GM04504 (cell line): ENCODE results near the gene INPP1.
"Not testable (repeated sequence)": the region's sequence is repeated elsewhere in the genome, so short reads cannot be mapped to it uniquely, and the experiment has no call there.

Experiments used
- DNase-seq: peaks from one replicate; pipeline ENCODE4 v3.0.0-alpha.2; 2012; ENCODE audit warnings: low read depth

Gene INPP1, protein sequence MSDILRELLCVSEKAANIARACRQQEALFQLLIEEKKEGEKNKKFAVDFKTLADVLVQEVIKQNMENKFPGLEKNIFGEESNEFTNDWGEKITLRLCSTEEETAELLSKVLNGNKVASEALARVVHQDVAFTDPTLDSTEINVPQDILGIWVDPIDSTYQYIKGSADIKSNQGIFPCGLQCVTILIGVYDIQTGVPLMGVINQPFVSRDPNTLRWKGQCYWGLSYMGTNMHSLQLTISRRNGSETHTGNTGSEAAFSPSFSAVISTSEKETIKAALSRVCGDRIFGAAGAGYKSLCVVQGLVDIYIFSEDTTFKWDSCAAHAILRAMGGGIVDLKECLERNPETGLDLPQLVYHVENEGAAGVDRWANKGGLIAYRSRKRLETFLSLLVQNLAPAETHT

DNA sequence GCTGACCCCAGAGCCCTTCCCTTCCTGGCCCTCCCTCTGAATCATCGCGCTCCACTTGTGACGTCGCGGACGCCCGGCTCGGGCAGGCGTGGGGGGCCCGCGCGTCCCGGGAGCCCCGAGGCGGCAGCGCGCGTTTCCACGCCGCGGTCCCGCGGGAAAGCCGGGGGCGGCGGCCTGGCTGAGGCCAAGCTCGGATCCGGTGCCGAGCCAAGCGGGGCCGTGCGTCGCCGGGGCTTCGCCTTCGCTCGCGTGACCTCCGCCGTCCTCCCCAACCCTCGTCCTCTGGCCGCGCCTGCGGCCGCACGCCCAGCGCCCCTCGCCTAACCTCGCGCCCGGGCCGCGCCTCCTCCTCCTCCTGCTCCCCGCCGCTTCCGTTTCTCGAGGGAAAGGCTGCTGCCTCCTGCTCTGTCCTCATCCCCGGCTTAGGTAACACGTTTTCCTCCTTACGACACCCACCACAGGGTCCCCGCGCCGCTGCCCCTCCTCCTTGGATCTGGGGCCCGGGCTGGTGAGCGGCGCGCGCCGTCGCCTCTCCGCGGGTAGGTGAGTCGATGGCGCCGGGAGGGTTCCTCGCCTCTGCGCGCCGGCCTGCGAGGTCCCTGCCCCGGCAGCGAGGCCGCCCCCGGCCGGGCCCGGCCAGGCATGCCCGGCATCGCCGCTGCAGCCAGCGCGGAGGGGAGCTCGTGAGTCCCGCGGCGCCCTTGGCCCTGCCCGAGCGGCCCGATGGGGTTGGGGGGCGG, at the start of gene INPP1:
Gene INPP1, plus strand, starts transcription at position 54 of the 740 bp plus-strand sequence. CDS start 16,514 bp downstream, outside the sequence.
- DNase-seq = peak; percentile 27

DNA sequence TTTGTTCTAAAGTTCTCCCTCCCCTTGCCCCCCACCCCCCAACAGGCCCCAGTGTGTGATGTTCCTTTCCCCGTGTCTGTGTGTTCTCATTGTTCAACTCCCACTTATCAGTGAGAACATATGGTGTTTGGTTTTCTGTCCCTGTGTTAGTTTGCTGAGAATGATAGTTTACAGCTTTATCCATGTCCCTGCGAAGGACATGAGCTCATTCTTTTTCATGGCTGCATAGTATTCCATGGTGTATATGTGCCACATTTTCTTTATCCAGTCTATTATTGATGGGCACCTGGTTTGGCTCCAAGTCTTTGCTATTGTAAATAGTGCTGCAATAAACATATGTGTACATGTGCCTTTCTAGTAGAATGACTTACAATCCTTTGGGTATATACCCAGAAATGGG, 45.5 kb upstream of the INPP1 start:
- DNase-seq = not testable (repeated sequence)

DNA sequence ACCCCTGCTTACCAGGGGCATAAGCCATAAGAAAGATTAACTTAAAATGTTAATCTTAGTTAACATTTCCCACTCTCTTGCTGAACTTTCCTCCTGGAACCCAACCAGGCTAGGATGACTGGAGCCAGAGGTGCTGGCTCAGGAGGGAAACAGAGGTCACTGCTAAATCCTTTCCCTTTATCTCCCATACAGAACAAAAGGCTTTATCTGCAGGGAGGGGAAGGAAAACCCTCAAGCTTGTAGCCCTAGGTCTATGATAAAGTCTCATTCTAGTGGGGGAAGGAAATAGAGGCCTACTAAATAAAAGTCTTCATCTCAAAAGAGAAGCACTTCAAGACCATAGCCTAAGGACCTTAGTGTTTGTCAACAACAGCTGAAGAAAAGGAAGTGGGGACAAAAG, 42.4 kb upstream of the INPP1 start:
- no peak for DNase-seq

DNA sequence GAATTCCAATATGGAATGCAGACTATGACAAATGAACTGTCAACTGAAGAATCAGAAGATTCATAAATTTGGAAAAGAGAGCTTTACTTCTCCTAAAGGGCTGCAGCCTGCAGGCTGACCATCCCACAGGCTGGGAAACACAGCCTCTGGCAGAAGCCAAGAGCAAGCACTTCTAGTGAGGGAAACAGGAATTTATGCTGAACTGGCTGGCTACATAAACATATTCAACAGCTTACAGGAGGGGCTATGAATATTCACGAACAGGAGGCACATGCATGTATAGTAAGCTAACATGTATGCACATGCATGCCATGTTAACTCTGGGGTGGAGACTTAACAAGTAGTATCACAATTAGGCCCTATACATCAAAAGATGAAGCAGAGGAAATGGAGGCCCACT, 41.3 kb upstream of the INPP1 start:
- DNase-seq = no peak

DNA sequence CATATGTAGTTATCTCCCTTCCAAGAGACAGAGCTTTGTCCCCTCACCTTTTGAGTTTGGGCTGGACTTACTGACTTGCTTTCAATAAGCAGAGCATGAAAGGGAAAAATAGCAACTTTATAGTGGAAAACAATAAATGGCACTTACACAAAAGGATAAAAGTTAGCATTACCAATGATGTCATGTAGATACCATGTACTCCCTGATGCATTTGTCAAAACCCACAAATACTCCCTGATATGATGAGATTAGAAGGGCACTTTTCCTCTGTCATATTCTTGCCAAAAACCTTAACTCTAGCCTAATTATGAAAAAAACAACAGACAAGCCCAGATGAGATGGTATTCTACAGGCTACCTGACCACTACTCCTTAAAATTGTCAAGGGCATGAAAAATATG, 39.7 kb upstream of the INPP1 start:
- no peak for DNase-seq

DNA sequence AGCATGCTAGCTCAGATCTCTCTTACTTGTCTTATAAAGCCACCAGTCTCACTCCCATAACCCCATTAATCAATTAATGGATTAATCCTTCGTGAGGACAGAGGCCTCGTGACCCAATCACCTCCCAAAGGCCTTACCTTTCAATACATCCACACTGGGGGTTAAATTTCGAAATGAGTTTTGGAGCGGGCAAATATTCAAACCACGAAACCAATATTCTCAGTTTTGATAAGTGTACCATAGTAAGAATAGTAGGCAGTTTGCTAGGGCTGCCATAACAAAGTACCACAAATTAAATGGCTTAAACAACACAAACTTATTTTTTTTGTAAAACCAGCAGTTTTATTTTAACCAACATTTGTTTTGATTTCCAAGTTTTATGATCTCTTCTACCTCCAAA, 39.0 kb upstream of the INPP1 start:
- DNase-seq = no peak

DNA sequence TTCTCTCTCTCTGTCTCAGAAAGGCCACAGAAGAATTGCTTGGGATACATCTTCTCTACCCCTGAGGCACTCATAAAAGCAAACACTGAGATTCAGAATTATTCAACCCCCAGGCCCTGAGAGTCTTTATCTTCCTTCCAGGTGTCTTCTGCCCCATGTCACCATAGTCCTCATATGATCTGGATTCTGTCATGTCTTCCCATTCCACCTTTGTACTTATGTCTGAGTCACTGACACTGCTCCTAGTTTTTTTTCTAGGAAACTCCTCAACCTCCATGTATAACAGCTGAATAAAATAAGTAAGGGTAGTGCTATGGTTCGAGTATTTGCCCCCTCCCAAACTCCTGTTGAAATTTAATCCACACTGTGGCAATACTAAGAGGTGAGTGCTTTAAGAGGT, 35.4 kb upstream of the INPP1 start:
- DNase-seq = no peak

DNA sequence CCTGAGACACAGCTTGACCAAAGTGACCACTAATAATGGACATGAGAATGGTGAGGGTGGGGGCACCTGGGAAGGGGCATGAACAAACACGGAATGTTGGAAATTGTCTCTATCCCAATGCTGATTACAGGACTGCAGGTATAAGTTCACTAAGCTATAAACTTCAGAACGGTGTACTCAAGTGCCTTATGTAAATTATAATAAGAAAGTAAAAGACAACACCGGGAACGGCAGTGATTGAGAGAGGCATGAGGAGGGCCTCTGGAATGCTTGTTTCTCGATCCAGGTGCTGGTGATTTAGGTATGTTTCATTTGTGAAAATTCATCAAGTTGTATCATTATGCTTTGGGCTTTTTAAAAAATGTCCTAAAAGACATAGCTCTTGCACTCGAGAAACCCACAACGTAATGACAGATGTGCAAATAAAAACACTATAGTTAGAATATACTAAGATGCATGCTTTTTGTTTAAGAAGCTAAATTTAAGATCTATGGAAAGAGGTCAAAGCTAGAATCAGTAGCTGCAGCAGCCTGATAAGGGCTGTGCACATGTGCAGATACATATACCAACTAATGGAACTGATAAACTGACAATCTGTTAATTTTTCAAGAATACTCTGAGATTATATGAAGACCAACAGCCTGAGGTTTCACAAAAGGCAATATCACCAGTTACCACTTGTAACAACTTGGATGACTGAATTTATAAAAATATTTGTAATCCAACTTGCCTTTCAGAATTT, 31.3 kb upstream of the INPP1 start:
- DNase-seq = no peak

DNA sequence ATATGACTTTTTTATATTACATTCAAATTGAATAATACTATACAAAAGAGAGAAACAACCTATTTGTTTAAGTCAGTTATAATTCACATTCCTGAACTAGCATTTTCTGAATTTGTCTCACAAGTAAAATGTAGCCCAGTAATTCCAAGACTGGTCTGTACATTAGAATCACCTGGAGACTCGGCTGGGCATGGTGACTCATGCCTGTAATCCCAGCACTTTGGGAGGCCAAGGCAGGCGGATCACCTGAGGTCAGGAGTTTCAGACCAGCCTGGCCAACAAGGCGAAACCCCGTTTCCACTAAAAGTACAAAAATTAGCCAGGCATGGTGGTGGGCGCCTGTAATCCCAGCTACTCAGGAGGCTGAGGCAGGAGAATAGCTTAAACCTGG, 30.8 kb upstream of the INPP1 start:
- DNase-seq = not testable (repeated sequence)

DNA sequence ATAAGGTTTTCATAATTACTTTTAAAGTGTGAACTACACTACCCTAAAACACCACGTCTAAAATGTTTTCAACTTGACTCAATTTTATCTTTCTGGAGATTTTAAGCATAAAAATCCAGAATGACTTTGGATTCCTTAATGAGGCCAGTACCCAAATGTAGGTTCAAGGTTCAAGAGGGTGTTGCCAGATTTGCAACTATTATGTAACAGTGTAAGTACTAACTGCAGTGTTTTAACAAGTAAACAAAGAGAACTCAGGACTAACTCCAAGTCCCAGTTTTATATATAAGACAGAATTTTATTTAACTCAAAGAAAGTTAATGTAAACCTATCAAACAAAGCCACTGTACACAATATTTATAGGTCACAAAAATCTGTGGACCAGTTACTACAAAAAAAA, 29.5 kb upstream of the INPP1 start:
- DNase-seq = no peak

DNA sequence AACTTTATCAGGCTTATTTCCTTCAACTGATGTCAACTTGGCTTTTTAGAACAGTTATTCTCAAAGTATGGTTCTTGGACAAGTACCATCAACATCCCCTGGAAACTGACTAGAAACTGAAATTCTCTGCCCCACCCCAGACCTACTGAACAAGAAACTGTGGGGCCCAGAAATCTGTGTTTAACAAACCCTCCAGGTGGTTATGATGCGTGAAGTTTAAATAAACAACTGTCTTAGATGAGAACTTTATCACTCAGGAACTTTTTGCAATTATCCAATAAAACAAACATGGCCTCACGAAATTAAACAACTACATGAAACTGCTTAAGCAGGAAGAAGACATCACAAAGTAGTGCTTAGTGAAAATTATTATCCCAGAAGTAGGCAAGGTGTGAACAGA, 28.1 kb upstream of the INPP1 start:
- DNase-seq = no peak

DNA sequence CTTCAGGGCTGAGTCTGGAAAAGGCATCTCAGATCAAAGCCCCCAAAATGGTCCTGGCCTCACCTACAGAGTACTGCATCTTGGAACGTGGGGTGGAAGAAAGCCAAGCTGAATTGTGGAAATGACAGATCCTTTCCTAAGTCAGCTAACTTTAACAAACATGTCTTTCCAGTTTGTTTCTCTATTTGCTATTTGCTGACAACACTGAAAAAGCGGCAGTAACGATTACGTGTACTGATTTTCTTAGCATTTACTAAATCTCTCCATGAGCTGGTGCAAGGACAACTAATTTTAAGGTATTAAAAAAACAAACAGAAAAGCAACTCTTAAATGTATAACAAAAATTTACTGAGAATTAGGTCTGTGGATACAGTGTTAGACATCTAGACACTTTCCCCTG, 24.9 kb upstream of the INPP1 start:
- no peak for DNase-seq

DNA sequence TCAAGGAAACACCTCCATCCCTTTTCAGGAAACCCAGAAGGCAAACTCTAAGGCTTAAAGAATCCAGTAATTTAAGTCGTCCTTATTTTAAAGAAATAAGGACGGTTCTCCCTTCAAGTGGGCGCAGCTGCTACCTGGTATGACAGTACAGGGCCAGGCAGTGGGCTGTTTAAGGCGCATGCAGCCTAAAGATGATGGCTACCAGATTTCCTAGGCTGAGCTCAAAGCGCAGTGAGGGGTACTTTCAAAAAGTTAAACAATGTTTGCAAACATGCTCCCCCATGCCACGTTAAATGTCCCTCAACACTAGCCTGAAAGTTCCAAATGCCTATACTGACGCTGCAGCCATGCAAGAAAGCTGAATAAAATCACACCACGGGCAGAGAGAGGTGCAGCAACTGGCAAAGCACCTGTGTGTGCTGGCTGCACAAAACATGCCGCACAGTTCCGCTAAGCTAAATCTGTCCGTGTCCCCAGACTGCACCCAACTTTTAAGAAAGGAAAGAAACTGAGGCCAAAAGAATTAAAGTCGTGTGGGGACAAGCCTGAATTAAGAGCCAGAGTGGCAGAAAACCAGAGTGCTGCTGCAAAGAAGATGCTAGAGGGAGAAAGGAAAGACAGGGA, 24.3 kb upstream of the INPP1 start:
- DNase-seq = no peak

DNA sequence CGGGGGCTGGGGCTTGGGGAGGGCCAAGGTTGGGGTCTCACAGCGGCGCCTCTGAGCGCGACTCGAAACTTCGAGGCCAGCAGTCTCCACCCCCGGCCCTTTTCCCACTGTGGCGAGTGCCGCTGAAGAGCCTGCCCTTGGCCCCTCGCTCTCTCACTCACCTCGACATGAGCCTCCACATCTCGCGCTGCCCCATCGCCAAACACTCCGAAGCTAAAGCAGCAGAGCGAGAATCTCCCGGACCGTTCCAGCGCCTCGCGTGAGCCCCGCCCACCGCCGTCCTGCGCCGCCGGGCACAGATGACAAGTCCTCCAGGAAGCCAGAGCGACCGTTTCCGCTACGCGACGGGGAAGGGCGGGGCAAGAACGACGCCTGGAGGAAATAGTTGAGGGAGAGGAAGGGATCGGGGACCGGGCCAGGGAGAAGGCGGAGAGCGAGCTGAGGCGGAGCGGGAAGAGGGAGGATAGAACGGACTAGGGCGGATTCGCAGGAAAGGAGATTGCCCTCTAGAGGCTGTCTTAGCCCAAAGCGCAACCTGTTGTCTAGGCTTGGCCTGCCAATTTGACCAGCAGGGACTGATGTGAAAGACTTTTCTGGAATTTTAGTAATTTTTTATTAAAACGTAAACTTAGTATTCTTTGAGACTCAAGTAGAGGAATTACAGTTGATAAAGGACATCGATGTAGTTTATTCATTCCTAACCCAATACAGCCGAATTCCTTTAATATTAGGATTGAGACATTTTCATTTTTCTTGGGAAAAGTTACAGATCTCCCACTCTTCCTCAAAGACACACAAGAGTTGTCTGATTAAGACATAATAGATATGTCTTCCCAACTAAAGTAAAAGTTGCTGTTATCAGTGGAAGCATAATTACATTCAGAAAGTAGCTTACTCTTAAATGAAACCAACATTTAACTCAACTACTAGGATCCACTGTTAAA, 23.6 kb upstream of the INPP1 start, which contains the start of gene HIBCH:
Gene HIBCH, minus strand, starts transcription at position 272 of the 944 bp plus-strand sequence. Its CDS starts 76 bp downstream, at position 196.
- peak; percentile 99 for DNase-seq

DNA sequence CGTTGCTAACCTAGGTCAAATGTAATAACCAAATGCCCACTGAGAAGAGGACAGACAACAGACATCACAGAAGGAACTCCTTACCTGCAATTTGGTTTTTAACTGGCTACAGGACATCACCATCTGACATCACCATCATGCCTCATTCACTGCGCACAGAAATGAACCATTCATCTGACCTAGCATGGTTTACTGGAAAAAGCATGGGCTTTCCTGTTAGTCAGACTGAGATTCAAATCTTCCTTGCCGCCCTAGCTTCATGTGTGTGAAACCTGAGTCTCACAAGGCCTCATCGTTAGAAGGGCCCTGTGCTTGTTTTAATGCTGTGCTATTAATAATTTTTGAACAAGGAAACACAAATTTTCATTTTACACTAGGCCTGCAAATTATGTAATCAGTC, 22.7 kb upstream of the INPP1 start:
- DNase-seq = no peak

DNA sequence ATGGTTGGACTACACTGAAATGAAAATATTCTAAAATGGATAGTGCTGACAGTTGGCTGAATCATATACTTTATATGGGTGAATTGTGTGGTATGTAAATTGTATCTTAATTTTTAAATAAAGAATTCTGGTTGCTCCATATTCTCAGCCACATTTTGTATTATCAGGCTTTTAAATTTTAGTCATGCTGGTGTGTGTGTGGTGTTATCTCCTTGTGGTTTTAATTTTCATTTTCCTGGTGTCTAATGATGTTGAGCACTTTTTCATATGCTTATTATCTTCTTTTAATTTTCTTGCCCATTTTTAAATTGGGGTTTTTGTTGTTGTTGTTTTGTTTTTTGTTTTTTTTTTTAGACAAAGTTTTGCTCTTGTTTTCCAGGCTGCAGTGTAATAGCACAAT, 20.0 kb upstream of the INPP1 start:
- DNase-seq = no peak

DNA sequence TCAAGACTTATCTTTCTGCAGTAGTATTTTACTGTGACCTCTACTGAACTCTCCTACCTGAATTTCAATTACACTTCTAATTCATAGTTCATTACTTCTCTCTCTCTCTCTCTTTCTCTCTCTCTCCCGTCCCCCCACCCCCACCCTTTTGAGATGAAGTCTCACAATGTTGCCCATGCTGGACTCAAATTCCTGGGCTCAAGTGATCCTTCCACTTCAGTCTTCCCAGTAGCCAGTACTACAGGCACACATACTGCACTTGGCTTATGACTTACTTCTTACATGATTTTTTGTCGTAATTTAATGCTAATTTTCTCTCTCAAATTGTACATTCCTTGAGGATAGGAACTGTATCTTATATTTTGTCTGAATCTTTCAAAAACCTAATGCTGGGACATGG, 17.8 kb upstream of the INPP1 start:
- no peak for DNase-seq

DNA sequence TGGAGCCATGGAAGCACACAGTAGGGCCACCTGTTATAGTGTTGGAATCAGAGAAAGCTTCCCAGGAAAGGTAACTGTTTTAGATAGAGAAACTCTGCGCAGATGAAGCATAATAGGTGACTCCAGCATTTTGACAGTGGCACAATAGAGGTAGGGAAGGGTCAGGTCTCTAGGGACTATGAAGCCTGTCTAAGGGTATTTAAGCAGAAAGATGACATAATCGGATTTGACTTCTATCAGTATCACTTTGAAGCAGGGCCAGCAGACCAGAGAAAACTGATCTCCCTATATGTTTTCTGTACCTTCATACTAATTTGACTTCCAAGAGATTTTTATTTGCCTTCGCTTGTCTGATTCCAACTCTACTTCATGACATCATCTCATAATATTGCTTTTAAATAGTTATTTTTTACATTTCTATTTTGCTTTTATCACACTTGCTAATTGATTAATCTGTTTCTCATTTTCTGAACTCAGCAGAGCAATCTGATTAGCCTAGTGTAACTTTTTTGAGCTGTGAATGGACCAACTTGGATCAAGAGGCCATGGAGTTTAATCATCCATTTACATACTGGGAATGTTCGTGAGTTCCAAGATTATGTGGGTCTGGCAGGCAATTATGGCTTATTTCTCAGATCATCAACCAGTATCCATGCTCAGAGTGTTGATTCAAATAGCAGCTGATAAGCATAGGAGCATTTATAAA, 15.4 kb upstream of the INPP1 start:
- DNase-seq = no peak

DNA sequence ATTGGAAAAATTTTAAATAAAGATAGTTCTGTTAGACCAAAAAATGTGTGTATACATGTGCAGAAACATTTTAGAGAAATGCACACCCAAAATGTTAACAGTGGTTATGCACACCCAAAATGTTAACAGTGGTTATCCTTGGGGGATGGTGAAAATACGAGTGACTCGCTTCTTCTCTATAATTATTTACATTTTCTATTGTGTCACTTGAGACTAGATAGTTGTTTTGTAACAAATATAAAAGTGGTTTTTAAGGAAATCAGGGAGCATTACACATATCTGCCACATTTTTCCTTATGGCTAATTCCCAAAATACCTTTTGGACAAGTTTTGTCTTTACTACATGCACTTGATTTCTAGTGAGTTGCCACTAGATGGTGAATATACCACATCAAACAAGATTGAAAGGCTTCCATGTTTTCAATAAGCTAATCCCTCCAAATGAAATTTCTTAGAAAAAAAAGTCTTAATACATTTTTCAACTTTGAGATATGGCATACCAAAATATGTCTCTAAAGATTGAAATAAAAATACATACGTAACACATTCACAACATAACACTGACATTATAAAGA, 14.7 kb upstream of the INPP1 start:
- no peak for DNase-seq

DNA sequence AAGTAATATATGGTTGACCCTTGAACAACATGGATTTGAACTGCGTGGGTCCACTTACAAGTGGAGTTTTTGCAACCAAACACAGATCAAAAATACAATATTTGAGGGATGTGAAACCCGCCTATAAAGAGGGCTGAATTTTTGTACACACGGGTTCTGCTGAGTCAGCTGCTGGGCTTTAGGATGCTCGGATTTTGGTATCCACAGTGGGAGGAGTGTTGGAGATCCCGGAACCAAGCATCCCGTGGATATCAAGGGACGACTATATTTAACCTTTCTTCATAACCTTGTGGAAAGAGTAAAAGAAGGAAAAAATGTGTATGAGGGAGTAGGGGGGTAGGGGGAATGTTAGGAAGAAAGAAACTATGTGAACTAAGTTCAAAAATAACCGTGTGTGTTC, 10.0 kb upstream of the INPP1 start:
- no peak for DNase-seq
